Left colon (tissue), 2 donors: ENCODE results near the gene TMEM221. TPM values are rescaled to one million over a fixed set of nuclear protein-coding genes. Genes with fewer than 3 reads are reported as not detected.

Experiments
- ATAC-seq: fragments of 200-7000 bp; cut with Tn5 transposase; one replicate; pipeline ENCODE4 v1.9.1; 2020; ENCODE audit warnings: mild to moderate bottlenecking, moderate library complexity
- DNase-seq, 2 donors: peaks; one replicate each; pipeline ENCODE4 v3.0.0-alpha.2; 2020
- intact Hi-C, 2 donors: fragments of 100-400 bp; cut with DNase I in 1 of 2; cut with micrococcal nuclease in 1 of 2; formaldehyde crosslinking; loops; one replicate each; pipeline versions ENCODE4 v1.11.2 to v1.14.0; 2022; cut with DNase I, micrococcal nuclease
- total RNA-seq, 2 donors: library from RNA; stranded (reverse); fragmentation: NEBNext Ultra II Directional; extraction: Animal tissue kit (Norgen Biotek cat#: 25700); gene quantifications; one replicate each; pipeline ENCODE4 v1.2.1, GENCODE V29; 2021
- donor health status: DM: no; HTN: no; CAD: no.
- donor health status: DM: yes; HTN: yes; CAD: no.

The TMEM221 gene
- total RNA-seq, 2 donors from 2014 or later: 0.18 TPM; not detected in 1

DNA sequence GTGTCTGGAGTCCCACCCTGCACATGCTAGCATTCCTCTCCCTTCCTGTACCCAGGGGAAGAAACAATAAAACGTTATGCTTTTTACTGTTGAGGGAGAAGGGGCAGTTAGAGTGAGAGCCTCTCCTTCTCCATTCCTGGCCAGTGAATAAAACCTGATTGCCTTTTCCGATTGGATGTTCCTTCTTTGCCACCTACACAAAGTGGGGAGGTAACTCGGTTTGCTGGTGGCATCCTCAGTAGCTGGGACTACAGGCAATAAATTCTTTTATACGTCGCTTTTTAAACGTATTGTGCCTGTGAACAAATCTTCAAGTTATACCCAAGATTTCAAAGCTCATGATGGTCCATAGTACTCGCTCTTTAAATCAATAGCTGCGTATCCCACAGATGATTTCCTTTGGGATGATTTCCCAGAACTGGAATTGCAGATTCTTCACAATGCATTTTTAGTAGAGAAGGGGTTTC, 29.3 kb downstream of the TMEM221 start:
- ATAC-seq: no peak
- intact Hi-C loops: no loop called here
- no peak for DNase-seq

DNA sequence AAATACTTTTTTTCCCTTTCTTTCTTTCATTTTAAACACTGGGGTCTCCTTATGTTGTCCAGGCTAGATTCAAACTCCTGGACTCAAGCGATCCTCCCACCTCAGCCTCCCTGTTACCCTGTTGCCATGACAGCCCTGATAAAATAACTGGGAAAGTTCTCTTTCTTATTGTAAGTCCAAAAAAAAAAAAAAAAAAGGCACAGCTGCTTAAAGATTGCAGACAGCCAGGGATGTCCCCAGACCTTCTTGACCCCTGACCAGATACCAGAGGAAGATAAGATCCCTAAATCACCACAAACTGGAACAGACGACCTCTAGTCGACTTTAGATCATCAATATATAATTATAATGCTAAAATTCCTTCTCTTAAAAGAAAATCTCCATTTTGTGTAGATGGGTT, 29.8 kb downstream of the TMEM221 start:
- ATAC-seq: no peak
- intact Hi-C loops: no loop called here
- no peak for DNase-seq

DNA sequence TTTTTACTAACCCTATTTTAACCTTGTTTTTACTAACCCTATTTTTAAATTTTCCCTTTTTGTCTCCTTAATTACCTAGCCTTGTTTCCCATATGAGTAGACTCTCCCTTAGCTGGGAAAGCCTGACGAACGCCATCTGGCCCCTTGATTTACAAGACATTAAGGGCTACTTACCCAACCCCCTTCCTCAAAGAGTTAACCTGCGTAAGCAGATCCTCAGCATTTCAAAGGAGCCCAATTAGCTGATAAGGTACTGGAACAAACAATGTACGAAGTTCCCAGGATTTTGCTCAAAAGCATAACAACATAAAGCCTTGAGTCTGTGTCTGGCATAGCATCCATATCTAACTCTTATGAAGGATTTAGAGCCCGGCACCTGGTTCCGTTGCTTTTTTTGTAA, 33.3 kb downstream of the TMEM221 start:
- intact Hi-C loops: no loop called here
- DNase-seq (no peak), ATAC-seq (no peak)

DNA sequence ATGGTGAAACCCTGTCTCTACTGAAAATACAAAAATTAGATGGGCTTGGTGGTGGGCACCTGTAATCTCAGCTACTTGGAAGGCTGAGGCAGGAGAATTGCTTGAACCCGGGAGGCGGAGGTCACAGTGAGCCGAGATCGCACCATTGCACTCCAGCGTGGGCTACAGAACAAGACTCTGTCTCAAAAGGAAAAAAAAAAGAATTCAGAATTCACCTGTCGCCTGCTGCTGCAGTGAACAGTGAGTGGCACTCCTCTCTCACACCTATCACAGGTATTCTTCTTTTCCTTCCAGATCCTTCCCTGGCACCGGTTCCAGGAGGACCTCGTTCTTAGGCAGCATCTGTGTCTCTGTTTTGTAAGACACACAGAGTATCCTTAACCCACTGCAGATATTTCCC, 34.4 kb downstream of the TMEM221 start:
- DNase-seq: no peak
- intact Hi-C loops: no loop called here

DNA sequence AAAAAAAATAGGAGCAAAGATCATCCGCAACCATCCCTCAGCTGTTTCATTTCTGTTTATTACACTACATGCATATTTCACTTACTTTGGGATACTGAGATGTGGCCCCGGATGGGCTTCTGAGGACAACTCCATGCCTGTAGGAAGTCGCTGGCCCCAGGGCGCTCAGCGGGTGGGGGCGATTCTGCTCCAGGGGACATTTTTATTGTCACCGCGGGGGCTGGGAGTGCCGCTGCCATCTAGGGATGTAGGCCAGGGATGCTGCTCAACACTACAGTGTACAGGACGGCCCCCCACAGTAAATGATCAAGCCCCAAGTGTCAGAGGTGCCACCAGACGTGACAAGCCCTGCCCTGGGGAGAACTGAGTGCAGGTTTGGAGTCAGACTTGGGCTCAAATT, 36.7 kb downstream of the TMEM221 start:
- intact Hi-C loops: no loop called here
- DNase-seq (no peak), ATAC-seq (no peak)

More for the DNA sequence above, 34.4 kb downstream of the TMEM221 start:
- ATAC-seq: no peak

DNA sequence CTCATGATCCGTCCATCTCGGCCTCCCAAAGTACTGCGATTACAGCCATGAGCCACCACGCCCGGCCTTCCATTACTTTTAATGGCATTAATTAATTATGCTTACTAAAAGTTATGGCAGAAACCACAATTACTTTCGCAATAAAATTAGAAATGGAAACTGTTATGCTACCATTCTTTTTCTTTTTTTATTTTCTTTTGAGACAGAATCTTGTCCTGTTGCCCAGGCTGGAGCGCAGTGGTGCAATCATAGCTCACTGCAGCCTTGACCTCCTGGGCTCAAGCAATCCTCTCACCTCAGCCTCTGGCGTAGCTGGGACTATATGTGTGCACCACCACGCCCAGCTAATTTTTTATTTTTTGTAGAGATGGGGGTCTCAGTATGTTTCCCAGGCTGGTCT, 38.5 kb downstream of the TMEM221 start:
- DNase-seq (no peak), ATAC-seq (no peak)
- intact Hi-C loops: no loop called here

DNA sequence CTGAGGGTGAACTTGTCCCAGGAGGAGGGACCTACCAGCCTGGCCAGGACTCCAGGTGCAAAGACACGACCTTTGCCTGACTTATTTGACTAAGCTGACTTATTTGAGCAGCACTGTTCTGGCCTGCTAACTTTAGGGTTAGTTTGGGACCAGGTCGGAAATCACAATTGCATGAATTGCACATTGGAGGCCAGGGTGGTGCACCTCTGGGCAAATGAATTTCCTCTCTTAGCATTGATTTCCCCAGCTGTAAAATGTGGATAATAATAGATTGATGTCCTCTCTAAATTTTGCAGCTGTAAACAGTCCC, 41.6 kb downstream of the TMEM221 start:
- intact Hi-C loops: no loop called here
- ATAC-seq (no peak), DNase-seq (no peak)

DNA sequence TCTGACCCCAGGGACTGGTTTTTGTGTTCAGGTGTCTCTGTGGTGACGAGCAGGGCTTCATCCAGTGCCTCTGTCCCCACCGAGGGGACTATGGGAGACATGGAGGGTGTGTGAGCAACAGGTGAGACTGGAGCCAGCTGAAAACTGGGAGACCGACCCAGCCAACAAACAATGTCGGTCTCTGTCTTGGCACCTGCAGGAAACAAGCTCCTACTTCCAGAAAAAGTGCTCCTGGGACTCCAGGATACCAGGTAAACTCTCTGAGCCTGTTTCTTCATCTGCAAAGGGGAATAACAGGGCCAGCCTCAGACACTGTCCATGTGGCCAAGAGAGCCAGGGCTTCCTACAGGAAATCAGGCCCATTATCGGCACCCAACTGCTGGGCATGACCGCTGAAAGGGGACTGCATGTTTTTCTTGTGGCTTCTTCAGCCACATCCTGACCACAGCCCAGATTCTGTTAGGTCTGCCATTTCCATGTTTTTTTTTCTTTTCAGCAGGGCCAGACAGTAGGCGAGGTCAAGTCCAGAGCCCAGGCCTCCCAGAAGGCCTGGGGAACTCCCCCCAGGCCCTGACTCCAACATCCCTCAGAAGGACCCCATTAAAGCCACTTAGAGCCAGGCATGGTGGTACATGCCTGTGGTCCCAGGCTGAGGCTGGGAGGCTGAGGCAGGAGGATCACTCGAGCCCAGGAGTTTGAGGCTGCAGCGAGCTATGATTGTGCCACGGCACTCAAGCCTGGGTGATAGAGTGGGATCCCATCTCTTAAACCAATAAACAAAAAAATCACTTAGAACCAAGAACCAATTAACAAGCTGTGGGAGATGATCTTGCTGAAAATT, 42.2 kb downstream of the TMEM221 start:
- ATAC-seq (no peak), DNase-seq (no peak)
- intact Hi-C loops: no loop called here

DNA sequence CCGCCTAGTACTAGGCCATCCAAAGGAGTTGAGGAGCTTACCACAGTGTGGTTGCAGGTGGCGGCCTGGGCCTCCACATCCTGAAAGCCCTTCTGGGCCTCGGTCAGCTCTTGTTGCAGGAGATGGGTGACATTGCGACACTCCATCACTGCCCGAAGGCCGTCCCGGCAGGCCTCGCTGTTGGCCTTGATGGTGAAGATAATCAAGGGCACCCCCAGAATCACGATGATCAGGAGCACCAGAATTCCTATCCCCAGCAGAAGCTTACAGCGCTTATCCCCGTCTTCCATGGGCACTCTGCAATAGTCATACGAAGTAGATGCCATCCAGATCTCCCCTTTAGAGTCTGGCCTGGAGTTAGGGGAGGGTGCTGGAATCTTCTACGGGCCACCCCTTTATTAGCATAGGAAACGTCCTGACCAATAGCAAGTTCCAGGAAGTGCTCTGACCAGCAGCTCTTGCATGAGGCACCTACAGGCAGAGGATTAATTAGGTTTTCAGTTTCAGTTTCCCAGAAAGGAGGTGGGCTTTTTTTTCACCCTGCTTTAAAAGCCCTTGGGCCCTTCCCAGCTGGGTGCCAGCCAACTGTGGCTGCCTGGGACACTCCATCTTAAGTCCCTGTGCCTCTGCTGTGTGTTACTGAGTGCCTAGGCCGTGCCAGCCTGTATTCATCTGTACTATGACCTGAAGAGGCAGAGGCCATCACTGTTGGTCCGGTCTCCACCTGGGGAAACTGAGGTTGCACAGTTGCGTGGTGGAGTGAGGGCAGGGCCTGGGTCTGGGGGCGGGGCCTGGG, 43.0 kb downstream of the TMEM221 start, which contains the start of gene BST2:
BST2 (minus strand) TSS at position 381 of the 796 bp plus-strand sequence; CDS start at position 326, 55 bp downstream.
- ATAC-seq (peak; percentile 77), DNase-seq (peak; percentile 60 to 67)
- intact Hi-C loops: no loop called here

DNA sequence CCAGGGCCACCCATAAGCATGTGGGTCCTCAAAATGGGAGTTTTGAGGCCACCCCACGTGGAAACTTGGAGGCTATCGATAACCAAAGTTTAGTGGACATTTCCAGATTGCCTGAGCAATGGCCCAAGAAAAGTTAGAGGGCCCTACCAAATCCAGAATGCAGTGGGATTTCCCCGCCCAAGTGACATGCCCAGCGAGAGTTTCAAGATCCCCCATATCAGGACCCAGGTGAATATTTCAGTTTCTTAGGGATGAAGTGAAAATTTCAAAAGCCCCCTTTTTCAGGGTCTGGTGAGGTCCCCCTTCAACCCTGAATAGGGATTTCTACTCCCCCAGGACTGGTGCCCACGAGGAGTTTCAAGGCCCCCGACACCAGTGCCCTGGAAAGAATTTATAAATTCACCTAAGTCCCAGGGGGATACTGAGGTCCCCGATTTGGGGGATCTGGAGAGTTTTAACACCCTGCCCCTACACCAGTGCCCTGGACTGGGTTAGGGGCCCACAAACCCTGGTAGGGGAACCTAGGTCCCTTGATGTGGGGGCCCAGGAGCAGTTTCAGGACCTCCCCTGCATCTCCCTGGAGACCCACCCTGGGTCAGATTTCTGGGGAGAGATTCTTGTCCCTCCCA, 43.7 kb downstream of the TMEM221 start:
- intact Hi-C loops: no loop called here
- ATAC-seq: no peak
- DNase-seq: no peak

DNA sequence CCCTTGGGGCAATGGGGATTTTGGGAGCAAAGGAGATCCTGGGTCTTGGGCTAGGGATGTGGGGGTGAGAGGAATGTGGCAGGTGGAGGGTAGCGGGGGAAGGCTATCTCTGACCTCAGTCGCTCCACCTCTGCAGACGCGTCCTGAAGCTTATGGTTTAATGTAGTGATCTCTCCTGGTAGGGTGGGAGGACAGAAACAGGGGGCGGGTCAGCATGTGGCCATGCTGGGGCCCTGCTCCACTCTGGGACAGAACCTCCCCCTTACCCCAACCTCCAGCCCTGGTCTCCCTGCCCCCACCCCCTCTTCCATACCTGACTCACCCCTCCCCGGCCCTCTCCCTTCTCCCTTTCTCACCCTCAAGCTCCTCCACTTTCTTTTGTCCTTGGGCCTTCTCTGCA, 44.5 kb downstream of the TMEM221 start:
- no peak for ATAC-seq
- intact Hi-C loops: no loop called here
- no peak for DNase-seq

DNA sequence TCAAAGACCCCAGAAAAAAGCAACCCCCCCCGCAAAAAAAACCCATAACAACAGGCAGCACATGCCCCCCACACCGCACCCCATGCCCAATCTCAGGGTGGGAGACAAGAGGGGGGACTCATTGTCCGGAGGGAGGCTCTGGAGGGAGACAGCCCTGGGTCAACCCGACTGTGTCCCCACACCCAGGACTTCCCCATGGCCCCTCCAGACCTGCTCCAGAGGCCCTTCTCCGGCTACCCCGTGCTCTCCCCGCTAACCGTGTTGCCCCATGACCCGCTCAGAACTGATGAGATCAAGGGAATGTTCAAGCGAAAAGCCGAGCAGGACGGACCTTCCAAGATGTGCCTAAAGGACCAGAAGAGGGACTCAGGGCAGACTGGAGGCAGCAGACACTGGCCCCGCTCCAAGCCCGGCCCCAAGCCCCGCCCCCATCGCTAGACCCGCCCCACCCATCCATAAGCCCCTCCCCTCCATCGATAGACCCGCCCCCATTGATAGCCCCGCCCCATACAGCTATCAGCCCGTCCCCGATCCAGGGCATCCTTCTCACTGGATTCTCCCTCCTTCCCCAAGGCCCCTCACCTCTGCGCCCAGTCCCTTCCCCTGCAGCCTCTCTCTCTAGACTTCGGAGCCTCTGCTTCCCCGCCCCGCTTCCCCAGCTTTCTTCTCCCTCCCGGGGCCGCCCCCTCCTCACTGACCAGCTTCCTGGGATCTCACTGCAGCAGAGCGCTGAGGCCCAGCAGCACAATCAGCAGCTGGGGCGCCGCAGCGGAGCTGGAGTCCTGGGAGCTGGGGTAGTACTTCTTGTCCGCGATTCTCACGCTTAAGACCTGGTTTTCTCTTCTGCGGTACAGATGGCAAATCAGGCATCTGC, 45.2 kb downstream of the TMEM221 start:
- ATAC-seq: peak; percentile 25
- no peak for DNase-seq
- intact Hi-C loops: no loop called here

DNA sequence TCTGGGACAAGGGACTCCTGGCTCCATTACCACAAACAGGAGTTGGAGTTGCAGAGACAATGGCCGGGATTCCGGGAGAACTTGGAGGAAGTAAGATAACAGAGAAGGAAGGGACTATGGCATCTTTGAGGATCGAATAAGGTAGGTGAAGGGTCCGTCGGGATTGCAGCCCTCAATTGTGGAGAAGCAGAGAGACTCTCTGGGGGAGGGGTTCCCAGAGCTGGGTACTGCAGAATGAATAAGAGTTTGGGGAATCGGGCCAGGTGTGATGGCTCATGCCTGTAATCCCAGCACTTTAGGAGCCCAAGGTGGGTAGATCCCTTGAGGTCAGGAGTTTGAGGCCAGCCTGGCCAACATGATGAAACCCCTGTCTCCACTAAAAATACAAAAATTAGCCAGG, 46.8 kb downstream of the TMEM221 start:
- ATAC-seq: no peak
- intact Hi-C loops: no loop called here

DNA sequence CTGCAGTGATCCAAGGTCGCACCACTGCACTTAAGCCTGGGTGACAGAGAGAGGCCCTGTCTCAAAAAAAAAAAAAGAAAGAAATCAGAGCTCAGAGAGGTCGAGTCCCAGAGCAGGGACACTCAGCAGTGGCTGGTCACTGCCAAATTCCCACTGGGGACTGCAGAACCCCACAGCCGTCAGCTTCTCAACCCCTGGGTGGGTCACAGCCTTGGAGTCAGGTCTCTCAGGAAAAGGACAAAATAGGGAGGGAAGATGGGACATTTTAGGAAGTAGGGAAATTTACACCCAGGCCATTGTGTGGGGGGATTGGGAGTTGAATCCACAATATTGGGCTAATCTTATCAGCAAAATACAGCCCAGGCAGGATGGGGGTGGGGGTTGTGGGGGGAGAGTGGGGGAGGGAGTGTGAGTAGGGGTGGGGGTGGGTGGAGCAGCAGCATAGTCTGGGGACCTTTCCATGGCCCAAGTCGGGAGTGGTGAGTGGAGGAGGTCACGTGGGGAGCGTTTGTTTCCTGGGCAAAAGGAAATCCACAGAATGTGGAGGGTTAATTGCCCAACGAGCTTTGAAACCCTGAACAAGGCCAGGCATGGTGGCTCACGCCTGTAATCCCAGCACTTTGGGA, 49.5 kb downstream of the TMEM221 start:
- ATAC-seq (no peak), DNase-seq (no peak)
- intact Hi-C loops: loop anchor here in 1 of 2 donors (10.0 kb wide), 1 partner anchor 66 kb away; the partner anchor contains the start of gene NXNL1

More for the DNA sequence above, 46.8 kb downstream of the TMEM221 start:
- no peak for DNase-seq

DNA sequence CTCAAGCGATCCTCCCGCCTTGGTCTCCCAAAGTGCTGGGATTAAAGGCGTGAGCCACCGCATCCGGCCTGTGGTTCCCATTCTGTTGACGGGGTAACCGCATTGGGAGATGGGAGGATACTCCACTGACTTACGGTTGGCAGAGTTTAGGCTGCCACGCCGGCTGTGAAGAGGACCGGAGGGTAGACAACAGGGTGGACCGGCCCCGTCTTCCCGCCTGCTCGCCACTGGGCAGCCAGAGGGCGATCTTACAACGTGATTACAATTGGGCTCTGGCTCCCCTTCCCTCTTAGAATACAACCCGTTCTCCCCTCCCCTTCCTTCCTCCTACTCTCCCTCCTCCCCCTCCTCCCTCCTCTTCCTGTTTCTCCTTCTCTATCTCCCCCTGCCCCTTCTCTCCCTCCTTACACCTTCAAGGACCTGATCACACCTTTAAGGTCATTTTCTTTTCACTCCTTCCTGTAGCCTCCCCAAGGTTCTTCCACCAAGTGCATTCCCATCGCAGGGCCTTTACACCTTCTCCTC, 53.5 kb downstream of the TMEM221 start:
- peak in 1 of 2 donors; percentile 78 for DNase-seq
- intact Hi-C loops: loop anchor here in 1 of 2 donors (10.0 kb wide), 1 partner anchor 70 kb away; the partner anchor contains the start of gene NXNL1
- peak; percentile 29 for ATAC-seq

DNA sequence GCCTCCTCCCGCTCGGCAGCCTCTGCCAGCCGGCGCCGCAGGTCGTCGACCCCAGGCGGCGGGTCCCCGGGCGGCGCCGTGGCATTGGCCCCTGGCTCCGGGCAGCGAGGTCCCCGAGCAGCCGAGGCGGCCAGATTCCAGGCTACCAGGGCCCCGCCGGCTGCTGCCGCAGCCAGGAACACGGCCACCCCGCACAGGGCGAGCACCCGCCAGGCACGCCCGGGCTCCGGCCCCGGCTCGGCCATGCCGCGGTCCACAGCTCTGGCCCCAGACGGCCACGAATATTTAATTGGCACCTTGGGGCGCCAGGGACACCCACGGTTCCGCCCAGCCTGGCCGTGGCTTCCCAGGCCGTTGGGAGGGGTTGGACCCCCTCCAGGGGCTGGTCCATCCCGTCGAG, 54.6 kb downstream of the TMEM221 start, which contains the start of gene CCDC194:
CCDC194 (minus strand) TSS at position 283 of the 400 bp plus-strand sequence; CDS start at position 245, 38 bp downstream.
- intact Hi-C loops: loop anchor here in 1 of 2 donors (10.0 kb wide), 1 partner anchor 71 kb away; the partner anchor contains the start of gene NXNL1
- DNase-seq: no peak
- no peak for ATAC-seq

DNA sequence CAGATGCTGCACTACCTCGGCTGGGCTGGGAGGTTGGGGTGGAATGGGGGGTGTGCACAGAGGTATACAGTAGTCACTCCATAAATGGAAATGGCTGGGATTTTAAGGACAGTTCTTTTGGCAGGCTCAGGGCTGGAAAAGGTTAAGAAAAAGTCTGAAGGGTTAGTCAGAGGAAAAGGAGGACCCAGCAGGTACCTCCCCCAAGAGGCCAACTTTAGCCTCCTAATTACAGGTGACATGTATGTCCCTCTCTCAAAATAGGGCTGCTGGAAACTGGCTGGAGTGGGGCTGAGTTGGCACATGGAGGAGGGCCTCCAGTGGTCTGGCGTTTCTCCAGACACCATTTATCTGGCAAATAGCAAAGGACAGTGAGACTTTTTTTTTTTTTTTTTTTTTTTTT, 55.5 kb downstream of the TMEM221 start:
- intact Hi-C loops: loop anchor here in 1 of 2 donors (10.0 kb wide), 1 partner anchor 72 kb away; the partner anchor contains the start of gene NXNL1
- DNase-seq (no peak), ATAC-seq (no peak)
